ENCODE results near the gene ALDH1A2. TPM values are rescaled to one million over a fixed set of nuclear protein-coding genes. Genes with fewer than 3 reads are reported as not detected.

ALDH1A2 gene
- polyA plus RNA-seq, 1 of the 3 experiments (the other 2 are of a cell fraction): not detected

DNA sequence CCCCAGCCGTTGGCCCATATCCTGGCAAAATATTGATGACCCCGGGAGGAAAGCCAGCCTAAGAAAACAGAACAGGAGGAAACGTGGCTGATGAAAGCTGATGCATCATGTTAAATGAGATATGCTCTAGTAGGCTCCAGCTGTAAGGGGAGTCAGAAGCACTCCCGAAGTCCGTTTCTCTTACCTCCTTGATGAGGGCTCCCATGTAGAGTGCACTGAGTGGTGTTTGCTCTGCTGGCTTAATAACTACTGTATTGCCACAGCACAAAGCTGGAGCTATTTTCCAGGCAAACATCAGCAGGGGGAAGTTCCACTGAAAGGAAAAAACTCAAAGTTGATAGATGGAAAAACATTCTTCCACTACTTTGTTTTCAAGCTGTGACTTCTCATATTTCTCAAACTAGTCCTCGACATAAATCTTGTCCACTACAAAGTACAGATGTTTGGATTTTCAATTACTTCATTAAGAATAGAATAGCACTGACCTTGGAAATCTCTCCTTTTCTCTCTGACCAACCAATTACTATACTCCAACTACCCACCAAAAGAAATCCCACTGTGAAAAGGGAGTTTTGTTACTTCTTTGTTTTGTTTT is 72.7 kb downstream of the ALDH1A2 start:
- no peaks in the 10 kb centered on the region for H3F3A ChIP-seq (replicated peaks; ENCODE audit: insufficient read depth)
- H3K27me3 ChIP-seq (ENCODE audit: insufficient read depth): no peaks in the 10 kb centered on the region
- CTCF ChIA-PET: interaction anchor here (0.7 to 1.3 kb wide), 5 partner anchors 10 to 78 kb away, joined by 3 to 6 read pairs (median 3); partner anchors contain the start of gene ALDH1A2
- TF ChIP-seq SIN3A (IDR thresholded peaks at IDR 0.05; ENCODE audit: borderline replicate concordance, low read depth, low read length): no peak
- TF ChIP-seq RFX5 (IDR thresholded peaks at IDR 0.05; ENCODE audit: low read length): no peak
- TF ChIP-seq CHD2 (IDR thresholded peaks at IDR 0.05; ENCODE audit: low read length, partially characterized antibody): no peak
- no peak for TF ChIP-seq SMC3 (IDR thresholded peaks at IDR 0.05; ENCODE audit: low read depth, low read length)
- TF ChIP-seq GATA2 (CRISPR knock-in tag; IDR thresholded peaks at IDR 0.05): no peak
- TF ChIP-seq MXI1 (IDR thresholded peaks at IDR 0.05; ENCODE audit: low read depth, low read length): no peak
- no peak for TF ChIP-seq POLR2AphosphoS5 (IDR thresholded peaks at IDR 0.05; ENCODE audit: low read depth, low read length)
- TF ChIP-seq EZH2phosphoT487 (IDR thresholded peaks at IDR 0.05; ENCODE audit: borderline replicate concordance, low read depth): no peak
- TF ChIP-seq, protein P1, sequence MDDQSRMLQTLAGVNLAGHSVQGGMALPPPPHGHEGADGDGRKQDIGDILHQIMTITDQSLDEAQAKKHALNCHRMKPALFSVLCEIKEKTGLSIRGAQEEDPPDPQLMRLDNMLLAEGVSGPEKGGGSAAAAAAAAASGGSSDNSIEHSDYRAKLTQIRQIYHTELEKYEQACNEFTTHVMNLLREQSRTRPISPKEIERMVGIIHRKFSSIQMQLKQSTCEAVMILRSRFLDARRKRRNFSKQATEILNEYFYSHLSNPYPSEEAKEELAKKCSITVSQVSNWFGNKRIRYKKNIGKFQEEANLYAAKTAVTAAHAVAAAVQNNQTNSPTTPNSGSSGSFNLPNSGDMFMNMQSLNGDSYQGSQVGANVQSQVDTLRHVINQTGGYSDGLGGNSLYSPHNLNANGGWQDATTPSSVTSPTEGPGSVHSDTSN (IDR thresholded peaks at IDR 0.05): no peak
- TF ChIP-seq, protein P2, sequence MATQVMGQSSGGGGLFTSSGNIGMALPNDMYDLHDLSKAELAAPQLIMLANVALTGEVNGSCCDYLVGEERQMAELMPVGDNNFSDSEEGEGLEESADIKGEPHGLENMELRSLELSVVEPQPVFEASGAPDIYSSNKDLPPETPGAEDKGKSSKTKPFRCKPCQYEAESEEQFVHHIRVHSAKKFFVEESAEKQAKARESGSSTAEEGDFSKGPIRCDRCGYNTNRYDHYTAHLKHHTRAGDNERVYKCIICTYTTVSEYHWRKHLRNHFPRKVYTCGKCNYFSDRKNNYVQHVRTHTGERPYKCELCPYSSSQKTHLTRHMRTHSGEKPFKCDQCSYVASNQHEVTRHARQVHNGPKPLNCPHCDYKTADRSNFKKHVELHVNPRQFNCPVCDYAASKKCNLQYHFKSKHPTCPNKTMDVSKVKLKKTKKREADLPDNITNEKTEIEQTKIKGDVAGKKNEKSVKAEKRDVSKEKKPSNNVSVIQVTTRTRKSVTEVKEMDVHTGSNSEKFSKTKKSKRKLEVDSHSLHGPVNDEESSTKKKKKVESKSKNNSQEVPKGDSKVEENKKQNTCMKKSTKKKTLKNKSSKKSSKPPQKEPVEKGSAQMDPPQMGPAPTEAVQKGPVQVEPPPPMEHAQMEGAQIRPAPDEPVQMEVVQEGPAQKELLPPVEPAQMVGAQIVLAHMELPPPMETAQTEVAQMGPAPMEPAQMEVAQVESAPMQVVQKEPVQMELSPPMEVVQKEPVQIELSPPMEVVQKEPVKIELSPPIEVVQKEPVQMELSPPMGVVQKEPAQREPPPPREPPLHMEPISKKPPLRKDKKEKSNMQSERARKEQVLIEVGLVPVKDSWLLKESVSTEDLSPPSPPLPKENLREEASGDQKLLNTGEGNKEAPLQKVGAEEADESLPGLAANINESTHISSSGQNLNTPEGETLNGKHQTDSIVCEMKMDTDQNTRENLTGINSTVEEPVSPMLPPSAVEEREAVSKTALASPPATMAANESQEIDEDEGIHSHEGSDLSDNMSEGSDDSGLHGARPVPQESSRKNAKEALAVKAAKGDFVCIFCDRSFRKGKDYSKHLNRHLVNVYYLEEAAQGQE (IDR thresholded peaks at IDR 0.05; ENCODE audit: low read depth, low read length): no peak
- TF ChIP-seq FOSL2 (IDR thresholded peaks at IDR 0.05; ENCODE audit: borderline replicate concordance, low read depth): no peak
- TF ChIP-seq FOXJ3 (CRISPR knock-in tag; IDR thresholded peaks at IDR 0.05): no peak
- H3K36me3 ChIP-seq (replicated peaks in 1 of 2; ENCODE audit: control insufficient read depth in 1 of 2, insufficient read depth in 2 of 2, low read length in 1 of 2): no peaks in the 10 kb centered on the region
- no peak overlapping the region for H3K27ac ChIP-seq (ENCODE audit: low read depth in 2 of 2, low read length in 1 of 2)
- H3K4me3 ChIP-seq (ENCODE audit: low read depth in 2 of 2, low read length in 1 of 2): no peak overlapping the region
- no peak for DNase-seq
- no peak overlapping the region for H2AFZ ChIP-seq (ENCODE audit: low read depth)
- H4K20me1 ChIP-seq (ENCODE audit: insufficient read depth): no peaks in the 10 kb centered on the region
- no peaks in the 10 kb centered on the region for H3K79me2 ChIP-seq (ENCODE audit: insufficient read depth)
- H3K4me1 ChIP-seq (ENCODE audit: control insufficient read depth in 1 of 2, insufficient read depth in 2 of 2, low read depth in 1 of 2, low read length in 1 of 2): no peaks in the 10 kb centered on the region; a peak in 1 of 4 replicates
- H3K9ac ChIP-seq: no peak overlapping the region
- H3K9me2 ChIP-seq: no peaks in the 10 kb centered on the region
- no peak overlapping the region for H3K4me2 ChIP-seq
- no peaks in the 10 kb centered on the region for H3K9me3 ChIP-seq
- POLR2A ChIA-PET: no interaction called here
- WGBS (ENCODE audit: low lambda C conversion rate): 39% methylated on average over 6 of the region's 6 CpGs

DNA sequence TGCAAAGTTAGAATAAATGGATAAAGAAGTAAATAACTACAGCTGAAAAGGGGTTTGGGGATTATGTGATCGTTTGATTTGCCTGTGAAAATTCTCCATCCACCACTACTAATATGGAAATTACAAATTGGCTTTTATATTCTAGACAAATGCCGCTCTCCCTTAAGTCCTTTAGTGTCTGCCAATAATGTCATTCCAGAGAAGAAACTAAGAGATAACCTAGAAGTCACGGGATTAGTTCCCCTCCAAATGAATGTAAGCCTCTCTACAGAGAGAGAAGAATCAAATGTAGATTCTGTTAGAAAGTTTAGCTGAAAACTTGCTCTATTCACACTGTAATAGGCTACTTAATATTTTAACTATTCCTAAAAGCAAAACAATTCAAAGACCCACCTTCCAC is 92.0 kb downstream of the ALDH1A2 start:
- no peak for DNase-seq
- POLR2A ChIA-PET: no interaction called here
- 34% methylated on average over 3 of the region's 3 CpGs for WGBS (ENCODE audit: low lambda C conversion rate)

More for the DNA sequence above, 92.0 kb downstream of the ALDH1A2 start:
- TF ChIP-seq NFIC (IDR thresholded peaks at IDR 0.05; ENCODE audit: borderline replicate concordance): no peak
- TF ChIP-seq EZH2phosphoT487 (IDR thresholded peaks at IDR 0.05; ENCODE audit: borderline replicate concordance, low read depth): no peak
- TF ChIP-seq TCF12 (IDR thresholded peaks at IDR 0.05): no peak
- TF ChIP-seq, protein P3, sequence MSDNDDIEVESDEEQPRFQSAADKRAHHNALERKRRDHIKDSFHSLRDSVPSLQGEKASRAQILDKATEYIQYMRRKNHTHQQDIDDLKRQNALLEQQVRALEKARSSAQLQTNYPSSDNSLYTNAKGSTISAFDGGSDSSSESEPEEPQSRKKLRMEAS (IDR thresholded peaks at IDR 0.05; ENCODE audit: low read depth): no peak
- TF ChIP-seq FOSL2 (IDR thresholded peaks at IDR 0.05; ENCODE audit: borderline replicate concordance, low read depth): no peak
- TF ChIP-seq SIN3A (IDR thresholded peaks at IDR 0.05; ENCODE audit: borderline replicate concordance, low read depth, low read length): no peak
- no peak for TF ChIP-seq GATA2 (CRISPR knock-in tag; IDR thresholded peaks at IDR 0.05)
- TF ChIP-seq YY1 (IDR thresholded peaks at IDR 0.05; ENCODE audit: low read depth): no peak
- TF ChIP-seq RCOR1 (IDR thresholded peaks at IDR 0.05; ENCODE audit: low read length): no peak
- TF ChIP-seq SMC3 (IDR thresholded peaks at IDR 0.05; ENCODE audit: low read depth, low read length): no peak
- TF ChIP-seq MXI1 (IDR thresholded peaks at IDR 0.05; ENCODE audit: low read depth, low read length): no peak
- TF ChIP-seq NRF1 (IDR thresholded peaks at IDR 0.05; ENCODE audit: low read depth, low read length): no peak
- TF ChIP-seq TEAD4 (IDR thresholded peaks at IDR 0.05; ENCODE audit: borderline replicate concordance, insufficient read depth): no peak
- Histone ChIP-seq H3K27me3 (ENCODE audit: insufficient read depth) (no peaks in the 10 kb centered on the region; the same call in 1 of the 2 replicates), H3K4me1 (ENCODE audit: control insufficient read depth in 1 of 2, insufficient read depth in 2 of 2, low read depth in 1 of 2, low read length in 1 of 2) (no peaks in the 10 kb centered on the region; a peak in 1 of 4 replicates), H3K9ac (no peak overlapping the region), H3K4me3 (ENCODE audit: low read depth in 2 of 2, low read length in 1 of 2) (no peak overlapping the region), H4K20me1 (ENCODE audit: insufficient read depth) (no peaks in the 10 kb centered on the region), H3K9me3 (no peaks in the 10 kb centered on the region), H3K79me2 (ENCODE audit: insufficient read depth) (no peaks in the 10 kb centered on the region), H3K9me2 (no peaks in the 10 kb centered on the region), H3K4me2 (no peak overlapping the region), H3K36me3 (replicated peaks in 1 of 2; ENCODE audit: control insufficient read depth in 1 of 2, insufficient read depth in 2 of 2, low read length in 1 of 2) (no peaks in the 10 kb centered on the region), H2AFZ (ENCODE audit: low read depth) (no peak overlapping the region), H3K27ac (ENCODE audit: low read depth in 2 of 2, low read length in 1 of 2) (no peak overlapping the region), H3F3A (replicated peaks; ENCODE audit: insufficient read depth) (no peaks in the 10 kb centered on the region)
- CTCF ChIA-PET: interaction anchor here (1.5 kb wide), 1 partner anchor 10 kb away, joined by 3 read pairs; no protein-coding TSS in a partner anchor
